ENCODE results near the gene SPESP1. TPM values are rescaled to one million over a fixed set of nuclear protein-coding genes. Genes with fewer than 3 reads are reported as not detected.

SPESP1 gene
- total and polyA plus RNA-seq, 2 of the 8 experiments (the other 6 are each of a cell fraction or from before 2014, with no cell fraction given), result not detected

DNA sequence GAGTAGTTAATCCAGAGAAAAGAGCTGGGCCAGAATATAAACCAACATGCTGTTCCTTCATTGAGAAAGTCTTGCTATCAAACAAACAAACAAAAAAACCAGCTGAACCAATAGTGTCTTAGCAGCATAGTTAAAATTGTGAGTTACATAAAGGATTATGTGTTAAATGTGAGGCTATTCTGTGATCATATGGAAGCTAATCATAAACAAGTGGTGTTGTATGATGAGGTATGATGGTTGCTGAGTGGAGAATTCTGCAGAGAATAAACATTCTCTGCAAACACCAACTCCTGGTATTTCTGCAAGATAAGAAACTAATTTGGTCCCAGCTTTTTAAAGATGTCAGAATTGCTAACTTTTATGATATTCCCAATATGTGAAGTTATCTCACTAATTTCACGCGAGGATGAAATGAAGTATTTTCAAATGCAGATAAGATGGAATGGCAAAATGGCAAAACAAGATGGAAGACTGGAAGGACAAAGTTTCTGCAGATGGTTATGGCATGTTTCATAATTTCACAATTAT, 22.9 kb upstream of the SPESP1 start:
- H3K14ac ChIP-seq (ENCODE audit: insufficient read length), result no peak overlapping the region
- no peak for TF ChIP-seq CHD2 (IDR thresholded peaks at IDR 0.05; ENCODE audit: low read length)
- no peak for TF ChIP-seq KDM4A (IDR thresholded peaks at IDR 0.05; ENCODE audit: low read depth, low read length, severe bottlenecking)
- no peak for TF ChIP-seq NRF1 (IDR thresholded peaks at IDR 0.05; ENCODE audit: low read depth, low read length)
- TF ChIP-seq HDAC2 (IDR thresholded peaks at IDR 0.05; ENCODE audit: borderline replicate concordance in 1 of 2, low read depth in 2 of 2, low read length in 2 of 2), result no peak
- TF ChIP-seq ZNF274 (IDR thresholded peaks at IDR 0.05; ENCODE audit: borderline replicate concordance, extremely low read depth, low read length), result no peak
- H2AK5ac ChIP-seq (ENCODE audit: low read depth, low read length), result no peak overlapping the region
- no peak overlapping the region for H2BK12ac ChIP-seq (ENCODE audit: low read depth, low read length)
- H3K4me2 ChIP-seq (ENCODE audit: insufficient read depth in 1 of 2, low read depth in 2 of 2, low read length in 2 of 2), result no peak overlapping the region
- ChIA-PET POLR2A (ENCODE audit: partially characterized antibody) (no interaction called here), CTCF (ENCODE audit: partially characterized antibody) (interaction anchor here (0.9 to 4.7 kb wide), 3 partner anchors 11 to 255 kb away, joined by 3 to 22 read pairs (median 8); no protein-coding TSS in a partner anchor)
- no peak for DNase-seq (ENCODE audit: low read depth in 1 of 2, low spot score in 2 of 2)
- no peak overlapping the region for H3K23ac ChIP-seq (ENCODE audit: insufficient read length)
- H3K4me1 ChIP-seq (replicated peaks in 1 of 4; ENCODE audit: control insufficient read depth in 3 of 4, insufficient read depth in 4 of 4, low read length in 3 of 4), result no peaks in the 10 kb centered on the region
- H3K9ac ChIP-seq (replicated peaks in 1 of 4; ENCODE audit: extremely low read depth in 1 of 4, low read depth in 3 of 4, low read length in 3 of 4), result no peak overlapping the region
- no peak overlapping the region for H3K56ac ChIP-seq (replicated peaks; ENCODE audit: insufficient read length, low read depth, low read length)
- H2AFZ ChIP-seq (ENCODE audit: low read length), result no peak overlapping the region
- no peaks in the 10 kb centered on the region for H3K79me1 ChIP-seq (ENCODE audit: low read depth, low read length)
- FAIRE-seq, result no peak
- no peak overlapping the region for H4K8ac ChIP-seq (ENCODE audit: extremely low read depth, insufficient read depth, low read length)
- no peaks in the 10 kb centered on the region for H3K27me3 ChIP-seq (replicated peaks in 1 of 4; ENCODE audit: control insufficient read depth in 3 of 4, extremely low read depth in 1 of 4, insufficient read depth in 3 of 4, low read length in 3 of 4)
- H3K23me2 ChIP-seq (ENCODE audit: low read depth, low read length), result no peaks in the 10 kb centered on the region
- no peaks in the 10 kb centered on the region for H3K9me3 ChIP-seq (ENCODE audit: insufficient read depth in 2 of 2, low read depth in 1 of 2, low read length in 1 of 2)
- no peaks in the 10 kb centered on the region for H4K20me1 ChIP-seq (replicated peaks in 1 of 2; ENCODE audit: control insufficient read depth in 1 of 2, insufficient read depth in 2 of 2, low read length in 2 of 2)
- no peaks in the 10 kb centered on the region for H3K36me3 ChIP-seq (ENCODE audit: control insufficient read depth in 2 of 4, insufficient read depth in 4 of 4, low read length in 3 of 4)
- H2BK15ac ChIP-seq (ENCODE audit: low read length), result no peak overlapping the region
- WGBS, 2 experiments (ENCODE audit: extremely low coverage in 1 of 2, insufficient coverage in 1 of 2, insufficient read length in 1 of 2, insufficient replicate concordance in 2 of 2, low coverage in 1 of 2, low lambda C conversion rate in 2 of 2, missing lambda C conversion rate in 1 of 2), result 100% methylated on average over 2 of the region's 2 CpGs; no CpG with 5 or more reads in 1 of the 2 experiments
- no peak overlapping the region for H3K4ac ChIP-seq (replicated peaks; ENCODE audit: insufficient read length, low read depth, low read length)
- H2BK20ac ChIP-seq (ENCODE audit: low read length), result no peak overlapping the region
- no peak overlapping the region for H4K5ac ChIP-seq (ENCODE audit: insufficient read length, low read depth, low read length)
- no peak overlapping the region for H3K4me3 ChIP-seq (ENCODE audit: extremely low read depth in 1 of 4, insufficient read depth in 2 of 4, low read depth in 3 of 4, low read length in 4 of 4)
- no peak overlapping the region for H2BK5ac ChIP-seq (ENCODE audit: low read depth, low read length)
- H3K79me2 ChIP-seq (ENCODE audit: control insufficient read depth in 1 of 2, insufficient read depth in 2 of 2, low read length in 2 of 2), result no peaks in the 10 kb centered on the region
- no peak overlapping the region for H3K18ac ChIP-seq (ENCODE audit: extremely low read depth, low read length)
- H4K91ac ChIP-seq (replicated peaks; ENCODE audit: insufficient read length, low read length), result no peak overlapping the region
- H3K27ac ChIP-seq (ENCODE audit: low read depth, low read length), result no peak overlapping the region
- H2BK120ac ChIP-seq (replicated peaks; ENCODE audit: low read depth, low read length), result no peak overlapping the region
